Keratinocyte (primary cell): ENCODE measurements around the gene FLG. TPM values are rescaled to one million over a fixed set of nuclear protein-coding genes. Genes with fewer than 3 reads are reported as not detected.
"Not testable (repeated sequence)": the region's sequence is repeated elsewhere in the genome, so short reads cannot be mapped to it uniquely, and the experiment has no call there.

Experiments
- DNase-seq: peaks from one replicate; pipeline ENCODE4 v3.0.0-alpha.2; 2011; ENCODE audit warnings: low read depth, missing footprints, low spot score
- FAIRE-seq: peaks from 2 replicates; lab custom pipeline; 2011; peaks lifted over from hg19 to GRCh38; lab: Jason Lieb, UNC
- H2AFZ ChIP-seq: 2 replicates; pipeline ENCODE4 v1.6.0; 2012; ENCODE audit warnings: low read length, control low read depth, inconsistent platforms; ENCODE audit not compliant: control insufficient read depth
- H3K27ac ChIP-seq: 2 replicates; pipeline ENCODE4 v1.5.1; 2011; ENCODE audit warnings: low read length; ENCODE audit not compliant: control insufficient read depth, insufficient read depth
- H3K27me3 ChIP-seq: 3 replicates; pipeline ENCODE4 v1.6.0; 2011; ENCODE audit warnings: low read length; ENCODE audit not compliant: control insufficient read depth, insufficient read depth; ENCODE audit errors: extremely low read depth
- H3K36me3 ChIP-seq, 2 experiments: 2 replicates in 1 of 2; 3 replicates in 1 of 2; pipeline ENCODE4 v1.5.1; 2011; ENCODE audit warnings: low read length in 2 of 2, mild to moderate bottlenecking in 1 of 2; ENCODE audit not compliant: control insufficient read depth in 2 of 2, insufficient read depth in 2 of 2; ENCODE audit errors: extremely low read depth in 1 of 2
- H3K4me1 ChIP-seq: 3 replicates; pipeline ENCODE4 v1.5.1; 2011; ENCODE audit warnings: low read length; ENCODE audit not compliant: control insufficient read depth, insufficient read depth; ENCODE audit errors: extremely low read depth
- H3K4me2 ChIP-seq: 3 replicates; pipeline ENCODE4 v1.6.0; 2011; ENCODE audit warnings: low read depth, low read length; ENCODE audit not compliant: control insufficient read depth, insufficient read depth; ENCODE audit errors: extremely low read depth
- H3K4me3 ChIP-seq, 3 experiments: fragments of 200-600 bp in 1 of 3; sonication (generic) in 1 of 3; 2 replicates in 2 of 3; 3 replicates in 1 of 3; pipeline ENCODE4 v1.5.1; 2011 to 2016; ENCODE audit warnings: low read length in 3 of 3, mild to moderate bottlenecking in 3 of 3, control low read depth in 2 of 3, inconsistent platforms in 1 of 3, low read depth in 1 of 3, mixed read lengths in 1 of 3, mixed run types in 1 of 3, moderate library complexity in 1 of 3; ENCODE audit not compliant: control insufficient read depth in 2 of 3, insufficient read depth in 2 of 3; ENCODE audit errors: extremely low read depth in 1 of 3
- H3K79me2 ChIP-seq: 2 replicates; pipeline ENCODE4 v1.6.0; 2012; ENCODE audit warnings: low read length; ENCODE audit not compliant: control insufficient read depth, insufficient read depth
- H3K9ac ChIP-seq: 3 replicates; pipeline ENCODE4 v1.6.0; 2011; ENCODE audit warnings: low read length; ENCODE audit not compliant: control insufficient read depth, insufficient read depth; ENCODE audit errors: extremely low read depth
- H3K9me1 ChIP-seq: 3 replicates; pipeline ENCODE4 v1.6.0; 2011; ENCODE audit warnings: low read length; ENCODE audit not compliant: control insufficient read depth, insufficient read depth; ENCODE audit errors: extremely low read depth
- H3K9me3 ChIP-seq: 2 replicates; pipeline ENCODE4 v1.5.1; 2012; ENCODE audit warnings: low read depth, low read length; ENCODE audit not compliant: control insufficient read depth
- H4K20me1 ChIP-seq: 3 replicates; pipeline ENCODE4 v1.6.0; 2011; ENCODE audit warnings: low read length; ENCODE audit not compliant: control insufficient read depth, insufficient read depth; ENCODE audit errors: extremely low read depth
- CTCF ChIP-seq, 3 experiments: IDR thresholded peaks in 1 of 3; conservative IDR thresholded peaks in 1 of 3; optimal IDR thresholded peaks in 1 of 3; 2 replicates in 2 of 3; 3 replicates in 1 of 3; pipeline versions ENCODE3 to v1.5.1; 2011; ENCODE audit warnings: low read length in 3 of 3, mild to moderate bottlenecking in 3 of 3, moderate library complexity in 2 of 3, control low read depth in 1 of 3, inconsistent platforms in 1 of 3; ENCODE audit not compliant: insufficient read depth in 2 of 3; ENCODE audit errors: extremely low read depth in 1 of 3
- EZH2 ChIP-seq: IDR thresholded peaks from one replicate; pipeline ENCODE4 v1.6.1; 2012; ENCODE audit warnings: inconsistent platforms, mild to moderate bottlenecking, low read length, moderate library complexity
- dilution Hi-C: fragments of 300-500 bp; cut with MboI; formaldehyde crosslinking; loops from one replicate; pipeline ENCODE4 v1.7.0; 2020; ENCODE audit warnings: low sequenced_read_pairs; ENCODE audit not compliant: extremely low pct_ligation_motif_present
- polyA plus RNA-seq, 5 experiments: library from polyadenylated mRNA; depleted of rRNA in 3 of 5; stranded (reverse) in 3 of 5; stranded (forward) in 1 of 5; unstranded in 1 of 5; fragments of >200 nt; gene quantifications; 1 replicate in 1 of 5; 2 replicates in 3 of 5; 3 replicates in 1 of 5; pipeline versions ENCODE4 v1.2.1 to v1.2.3, GENCODE V29; 2011 to 2012; ENCODE audit warnings: missing spikeins in 2 of 5, low read depth in 1 of 5, low replicate concordance in 1 of 5

FLG gene
- polyA plus RNA-seq, 1 donor (not counting 4 experiments of a cell fraction or from before 2014, with no cell fraction given): 8.8 TPM

- no peak overlapping the region for H3K27ac ChIP-seq
- dilution Hi-C loops: no loop called here
- H3K4me2 ChIP-seq: no peak overlapping the region
- peaks cover 5% of the 10 kb centered on the region for H3K9me3 ChIP-seq
- DNase-seq (no peak), FAIRE-seq (no peak)
- H3K9me1 ChIP-seq: no peaks in the 10 kb centered on the region
- TF ChIP-seq EZH2 (no peak), CTCF (optimal IDR thresholded peaks at IDR 0.05 in 1 of 3, IDR thresholded peaks at IDR 0.05 in 1 of 3, conservative IDR thresholded peaks at IDR 0.05 in 1 of 3; ENCODE audit: extremely low read depth in 1 of 3, insufficient read depth in 2 of 3, low read length in 3 of 3) (no peak)
- no peak overlapping the region for H2AFZ ChIP-seq
- H3K79me2 ChIP-seq: no peaks in the 10 kb centered on the region
- H3K27me3 ChIP-seq: no peaks in the 10 kb centered on the region
- no peak overlapping the region for H3K9ac ChIP-seq
- no peak overlapping the region for H3K4me3 ChIP-seq
- H3K36me3 ChIP-seq: no peaks in the 10 kb centered on the region
- no peaks in the 10 kb centered on the region for H4K20me1 ChIP-seq
- no peaks in the 10 kb centered on the region for H3K4me1 ChIP-seq
Measured at GRCh38 chr1:152313319-152313801, 11.7 kb downstream of the FLG start.

DNA sequence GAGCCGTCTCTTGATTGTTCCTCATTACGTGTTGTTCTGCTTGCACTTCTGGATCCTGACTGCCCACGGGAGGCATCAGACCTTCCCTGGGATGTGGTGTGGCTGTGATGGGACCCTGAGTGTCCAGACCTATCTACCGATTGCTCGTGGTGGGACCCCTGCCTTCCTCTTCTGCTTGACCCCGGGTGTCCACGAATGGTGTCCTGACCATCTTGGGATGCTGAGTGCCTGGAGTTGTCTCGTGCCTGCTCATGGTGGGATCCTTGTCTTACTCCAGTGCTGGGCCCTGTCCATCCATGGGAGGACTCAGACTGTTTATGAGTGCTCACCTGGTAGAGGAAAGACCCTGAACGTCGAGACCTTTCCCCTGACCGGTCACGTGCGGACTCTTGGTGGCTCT is 12.9 kb downstream of the FLG start:
- H3K4me1 ChIP-seq, H3K4me2 ChIP-seq, H3K9ac ChIP-seq, H3K4me3 ChIP-seq, FAIRE-seq, H3K9me3 ChIP-seq, H2AFZ ChIP-seq, dilution Hi-C loops, H3K27me3 ChIP-seq, H4K20me1 ChIP-seq, H3K36me3 ChIP-seq, H3K9me1 ChIP-seq, H3K79me2 ChIP-seq, DNase-seq, H3K27ac ChIP-seq: not testable (repeated sequence)

DNA sequence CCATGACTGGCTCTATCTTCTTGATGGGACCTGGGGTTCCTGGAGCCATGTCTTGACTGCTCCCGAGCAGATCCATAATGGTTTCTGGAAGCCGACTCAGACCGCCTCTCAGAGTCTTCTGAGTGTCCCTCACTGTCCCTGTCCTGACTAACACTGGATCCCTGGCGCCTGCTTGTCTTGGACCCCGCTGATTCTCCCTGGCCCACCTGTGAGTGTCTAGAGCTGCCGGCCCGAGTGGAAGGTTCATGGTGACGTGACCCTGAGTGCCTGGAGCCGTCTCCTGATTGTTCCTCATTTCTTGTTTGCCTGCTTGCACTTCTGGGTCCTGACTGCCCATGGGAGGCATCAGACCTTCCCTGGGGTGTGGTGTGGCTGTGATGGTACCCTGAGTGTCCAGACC is 15.1 kb downstream of the FLG start:
- H3K9me1 ChIP-seq: no peaks in the 10 kb centered on the region
- no peak for TF ChIP-seq CTCF (optimal IDR thresholded peaks at IDR 0.05 in 1 of 3, IDR thresholded peaks at IDR 0.05 in 1 of 3, conservative IDR thresholded peaks at IDR 0.05 in 1 of 3; ENCODE audit: extremely low read depth in 1 of 3, insufficient read depth in 2 of 3, low read length in 3 of 3)
- TF ChIP-seq EZH2: no peak
- dilution Hi-C loops: no loop called here
- no peak overlapping the region for H3K4me3 ChIP-seq
- DNase-seq (no peak), FAIRE-seq (no peak)
- H3K9me3 ChIP-seq: peaks cover 6% of the 10 kb centered on the region
- no peaks in the 10 kb centered on the region for H4K20me1 ChIP-seq
- no peaks in the 10 kb centered on the region for H3K27me3 ChIP-seq
- no peak overlapping the region for H3K27ac ChIP-seq
- H3K36me3 ChIP-seq: no peaks in the 10 kb centered on the region
- no peak overlapping the region for H3K4me2 ChIP-seq
- H3K4me1 ChIP-seq: no peaks in the 10 kb centered on the region
- H3K79me2 ChIP-seq: no peaks in the 10 kb centered on the region
- H3K9ac ChIP-seq: no peak overlapping the region
- H2AFZ ChIP-seq: no peak overlapping the region

GRCh38 chr1:152309320-152309901 is 15.6 kb downstream of the FLG start:
- dilution Hi-C loops, H2AFZ ChIP-seq, H4K20me1 ChIP-seq, H3K4me1 ChIP-seq, H3K27me3 ChIP-seq, FAIRE-seq, H3K36me3 ChIP-seq, H3K4me3 ChIP-seq, H3K79me2 ChIP-seq, DNase-seq, H3K9me3 ChIP-seq, H3K4me2 ChIP-seq, H3K27ac ChIP-seq, H3K9ac ChIP-seq, H3K9me1 ChIP-seq: not testable (repeated sequence)
